PC-3 (cell line): ENCODE data around the gene RAB3C. TPM values are rescaled to one million over a fixed set of nuclear protein-coding genes. Genes with fewer than 3 reads are reported as not detected.

Experiments used
- ATAC-seq: fragments of 200-7000 bp; cut with Tn5 transposase; 2 replicates; pipeline ENCODE4 v1.9.1; 2020; ENCODE audit warnings: mild to moderate bottlenecking, moderate library complexity
- BruUV-seq: library from RNA; stranded (reverse); fragments of 400-500 nt; replicated peaks from 2 replicates; lab custom pipeline; 2021; lab: Mats Ljungman, UMichigan
- CTCF ChIA-PET: fragments of 300-600 bp; sonication (Branson Sonifier 250); formaldehyde crosslinking; loops from one replicate; lab custom pipeline; 2022; ENCODE audit warnings: antibody characterized with exemption; lab: Charles Lee
- POLR2A ChIA-PET: fragments of 300-600 bp; sonication (Branson Sonifier 250); formaldehyde crosslinking; loops from one replicate; lab custom pipeline; 2022; ENCODE audit warnings: antibody characterized with exemption; ENCODE audit not compliant: unreplicated experiment; lab: Charles Lee
- DNase-seq: peaks from one replicate; pipeline ENCODE4 v3.0.0-alpha.2; 2015
- H2AFZ ChIP-seq: fragments of 300-600 bp; sonication (generic); 2 replicates; pipeline ENCODE4 v1.6.0; 2016; ENCODE audit warnings: antibody characterized with exemption, low read length
- H3F3A ChIP-seq: fragments of 300-600 bp; sonication (generic); one replicate; pipeline ENCODE4 v1.6.0; 2017; ENCODE audit warnings: antibody characterized with exemption, low read length, control low read depth, mild to moderate bottlenecking; ENCODE audit not compliant: unreplicated experiment
- H3K27ac ChIP-seq: fragments of 300-600 bp; sonication (generic); 2 replicates; pipeline ENCODE4 v1.5.1; 2016; ENCODE audit warnings: mild to moderate bottlenecking, low read length
- H3K27me3 ChIP-seq: fragments of 300-600 bp; sonication (generic); 2 replicates; pipeline ENCODE4 v1.6.1; 2016; ENCODE audit warnings: low read length, mixed read lengths
- H3K36me3 ChIP-seq: fragments of 300-600 bp; sonication (generic); 2 replicates; pipeline ENCODE4 v1.6.1; 2016; ENCODE audit warnings: low read depth, mixed run types, low read length, mixed read lengths
- H3K4me1 ChIP-seq: fragments of 300-600 bp; sonication (generic); 2 replicates; pipeline ENCODE4 v1.5.1; 2016; ENCODE audit warnings: low read length; ENCODE audit not compliant: insufficient read depth
- H3K4me2 ChIP-seq: fragments of 300-600 bp; sonication (generic); 2 replicates; pipeline ENCODE4 v1.6.0; 2016; ENCODE audit warnings: low read length
- H3K4me3 ChIP-seq: fragments of 300-600 bp; sonication (generic); 2 replicates; pipeline ENCODE4 v1.5.1; 2016; ENCODE audit warnings: mild to moderate bottlenecking, low read length, mixed read lengths
- H3K79me2 ChIP-seq: fragments of 300-600 bp; sonication (generic); 2 replicates; pipeline ENCODE4 v1.6.1; 2017; ENCODE audit warnings: low read length, mixed read lengths
- H3K9ac ChIP-seq: fragments of 300-600 bp; sonication (generic); 2 replicates; pipeline ENCODE4 v1.6.0; 2016; ENCODE audit warnings: mild to moderate bottlenecking, low read length
- H3K9me2 ChIP-seq: fragments of 300-600 bp; sonication (generic); replicated peaks from 2 replicates; pipeline ENCODE4 v1.6.1; 2016; ENCODE audit warnings: mixed run types, low read length, mixed read lengths
- H3K9me3 ChIP-seq: fragments of 300-600 bp; sonication (generic); 2 replicates; pipeline ENCODE4 v1.6.1; 2016; ENCODE audit warnings: low read length, mixed read lengths
- H4K20me1 ChIP-seq: fragments of 300-600 bp; sonication (generic); 2 replicates; pipeline ENCODE4 v1.6.1; 2016; ENCODE audit warnings: low read length, mixed read lengths
- CTCF ChIP-seq: fragments of 300-600 bp; sonication (generic); conservative IDR thresholded peaks from 2 replicates; pipeline ENCODE4 v1.5.1; 2017; ENCODE audit warnings: antibody characterized with exemption, low read depth, mild to moderate bottlenecking, low read length
- EZH2 ChIP-seq: fragments of 300-600 bp; sonication (generic); IDR thresholded peaks from one replicate; pipeline ENCODE4 v1.6.1; 2017; ENCODE audit warnings: antibody characterized with exemption, mild to moderate bottlenecking, low read length; ENCODE audit not compliant: unreplicated experiment
- EZH2phosphoT487 ChIP-seq: fragments of 300-600 bp; sonication (generic); IDR thresholded peaks from 2 replicates; pipeline ENCODE4 v1.6.1; 2018; ENCODE audit warnings: mild to moderate bottlenecking, antibody characterized with exemption, low read length, borderline replicate concordance
- intact Hi-C: fragments of 100-400 bp; cut with micrococcal nuclease; formaldehyde crosslinking; loops from 2 replicates; pipeline ENCODE4 v1.9.0; 2023
- total RNA-seq: library from RNA; depleted of rRNA; stranded (reverse); fragments of >200 nt; gene quantifications from 2 replicates; pipeline ENCODE4 v1.2.3, GENCODE V29; 2014

RAB3C gene
- total RNA-seq, 1 experiment from 2014 or later, result not detected

GRCh38 chr5:58737671-58738070 lies 154.8 kb downstream of the RAB3C start:
- ChIA-PET CTCF (no interaction called here), POLR2A (no interaction called here)
- Histone ChIP-seq H3K27me3 (peaks cover 15% of the 10 kb centered on the region; the same call in 1 of the 2 replicates), H3F3A (no peaks in the 10 kb centered on the region), H3K9me3 (no peaks in the 10 kb centered on the region), H3K4me3 (no peak overlapping the region), H2AFZ (no peak overlapping the region), H3K79me2 (no peaks in the 10 kb centered on the region), H3K9me2 (no peaks in the 10 kb centered on the region), H3K4me1 (no peaks in the 10 kb centered on the region), H3K27ac (no peak overlapping the region), H3K4me2 (no peak overlapping the region), H3K36me3 (no peaks in the 10 kb centered on the region), H3K9ac (no peak overlapping the region), H4K20me1 (no peaks in the 10 kb centered on the region)
- no TSS peak for BruUV-seq
- no peak for ATAC-seq
- no peak for TF ChIP-seq CTCF
- no peak for TF ChIP-seq EZH2phosphoT487
- intact Hi-C loops, result no loop called here
- no peak for DNase-seq

- H3K27ac ChIP-seq, result no peak overlapping the region
- no peaks in the 10 kb centered on the region for H3K9me3 ChIP-seq
- BruUV-seq, result no TSS peak
- no peaks in the 10 kb centered on the region for H3K79me2 ChIP-seq
- H3F3A ChIP-seq, result no peaks in the 10 kb centered on the region
- no peaks in the 10 kb centered on the region for H3K4me1 ChIP-seq
- peaks cover 15% of the 10 kb centered on the region for H3K27me3 ChIP-seq
- no peak for DNase-seq
- ChIA-PET POLR2A (no interaction called here), CTCF (no interaction called here)
- intact Hi-C loops, result no loop called here
- TF ChIP-seq CTCF (no peak), EZH2phosphoT487 (no peak), EZH2 (no peak)
- H4K20me1 ChIP-seq, result no peaks in the 10 kb centered on the region
- no peak overlapping the region for H3K4me3 ChIP-seq
- no peak for ATAC-seq
- no peak overlapping the region for H3K9ac ChIP-seq
- no peak overlapping the region for H2AFZ ChIP-seq
- no peaks in the 10 kb centered on the region for H3K9me2 ChIP-seq
- H3K4me2 ChIP-seq, result no peak overlapping the region
- no peaks in the 10 kb centered on the region for H3K36me3 ChIP-seq
These were observed 155.5 kb downstream of the RAB3C start for GRCh38 chr5:58738336-58738735.

- Histone ChIP-seq H3K36me3 (no peaks in the 10 kb centered on the region), H3F3A (no peaks in the 10 kb centered on the region), H3K9me2 (no peaks in the 10 kb centered on the region), H3K9me3 (no peaks in the 10 kb centered on the region), H3K27me3 (peaks cover 16% of the 10 kb centered on the region), H3K4me2 (no peak overlapping the region), H4K20me1 (no peaks in the 10 kb centered on the region), H3K9ac (no peak overlapping the region), H3K4me3 (no peak overlapping the region), H3K79me2 (no peaks in the 10 kb centered on the region), H3K4me1 (no peaks in the 10 kb centered on the region), H3K27ac (no peak overlapping the region), H2AFZ (no peak overlapping the region)
- no TSS peak for BruUV-seq
- CTCF ChIA-PET, result no interaction called here
- DNase-seq (no peak), ATAC-seq (no peak)
- TF ChIP-seq EZH2, result no peak
- TF ChIP-seq CTCF, result no peak
- TF ChIP-seq EZH2phosphoT487, result no peak
- POLR2A ChIA-PET, result no interaction called here
- intact Hi-C loops, result no loop called here
These were observed 156.2 kb downstream of the RAB3C start for GRCh38 chr5:58739051-58739450.
